GM19035 (cell line): ENCODE data around the gene ZNF622.

ENCODE experiments used
- ATAC-seq: cut with Tn5 transposase; IDR thresholded peaks from one replicate; pipeline ENCODE4 v1.9.1; 2021; ENCODE audit not compliant: unreplicated experiment

The ZNF622 gene, protein sequence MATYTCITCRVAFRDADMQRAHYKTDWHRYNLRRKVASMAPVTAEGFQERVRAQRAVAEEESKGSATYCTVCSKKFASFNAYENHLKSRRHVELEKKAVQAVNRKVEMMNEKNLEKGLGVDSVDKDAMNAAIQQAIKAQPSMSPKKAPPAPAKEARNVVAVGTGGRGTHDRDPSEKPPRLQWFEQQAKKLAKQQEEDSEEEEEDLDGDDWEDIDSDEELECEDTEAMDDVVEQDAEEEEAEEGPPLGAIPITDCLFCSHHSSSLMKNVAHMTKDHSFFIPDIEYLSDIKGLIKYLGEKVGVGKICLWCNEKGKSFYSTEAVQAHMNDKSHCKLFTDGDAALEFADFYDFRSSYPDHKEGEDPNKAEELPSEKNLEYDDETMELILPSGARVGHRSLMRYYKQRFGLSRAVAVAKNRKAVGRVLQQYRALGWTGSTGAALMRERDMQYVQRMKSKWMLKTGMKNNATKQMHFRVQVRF

DNA sequence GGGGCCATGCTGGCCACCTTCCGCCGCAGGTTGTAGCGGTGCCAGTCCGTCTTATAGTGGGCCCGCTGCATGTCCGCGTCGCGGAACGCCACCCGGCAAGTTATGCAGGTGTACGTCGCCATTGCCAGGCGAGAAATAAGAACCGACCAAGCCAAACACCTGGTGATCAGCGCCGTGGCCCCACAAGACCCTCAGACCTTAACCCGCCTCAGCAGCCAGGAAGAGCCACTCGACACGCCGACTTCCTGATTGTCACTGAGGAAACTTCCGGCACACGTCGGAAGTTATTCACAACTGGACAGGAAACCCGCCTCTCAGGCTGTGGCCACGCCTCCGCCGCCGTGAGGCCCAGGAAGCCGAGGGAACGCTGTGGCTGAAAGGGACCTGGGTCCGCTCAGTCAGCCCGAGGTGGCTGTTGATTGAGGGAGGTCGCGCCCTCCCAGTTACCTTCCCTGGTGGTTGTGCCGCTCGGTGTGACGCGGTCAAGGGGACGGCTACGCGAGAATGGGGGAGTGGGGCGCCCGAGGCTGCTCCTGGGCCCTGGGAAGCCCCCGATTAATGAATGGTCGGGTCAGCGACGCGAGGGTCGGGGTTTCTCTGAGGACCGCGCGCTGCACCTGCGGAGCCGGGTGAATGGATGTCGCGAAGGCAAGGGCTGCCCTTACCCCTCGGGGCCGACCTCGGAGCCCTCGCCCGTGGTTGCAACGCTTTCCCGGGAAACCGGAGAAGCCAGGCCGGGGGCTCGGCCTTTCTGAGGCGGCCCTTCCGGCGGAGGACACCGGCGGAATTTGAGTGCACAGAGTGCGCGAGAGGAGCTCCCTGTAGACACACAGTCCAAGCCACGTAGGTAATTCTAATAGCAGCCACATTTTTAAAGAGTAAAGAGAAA, at the start of gene ZNF622:
TSS of gene ZNF622 (minus strand) at position 257 of the 889 bp plus-strand sequence. CDS start at position 122, 135 bp downstream.
- ATAC-seq, result peak; percentile 86

DNA sequence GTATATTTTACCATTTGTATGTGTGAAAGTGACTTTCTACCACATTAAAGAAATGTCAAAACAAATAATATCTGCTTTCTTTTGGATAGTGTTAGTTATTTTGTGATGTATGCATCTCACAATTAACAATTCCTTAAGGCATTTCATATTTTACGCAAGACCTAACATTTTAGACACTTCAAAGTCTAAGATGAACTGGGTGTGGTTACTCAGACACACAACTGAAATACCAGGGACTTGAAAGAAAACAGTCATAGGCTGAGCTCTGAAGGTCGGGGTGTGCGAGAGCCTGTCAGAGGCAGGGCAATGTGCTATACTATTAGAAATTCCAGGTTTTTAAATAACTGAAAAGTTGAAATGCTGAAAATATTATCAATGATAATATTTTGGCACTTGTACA, 44.5 kb upstream of the ZNF622 start:
- ATAC-seq, result no peak

- no peak for ATAC-seq
Measured at GRCh38 chr5:16508730-16509531, 43.3 kb upstream of the ZNF622 start.

DNA sequence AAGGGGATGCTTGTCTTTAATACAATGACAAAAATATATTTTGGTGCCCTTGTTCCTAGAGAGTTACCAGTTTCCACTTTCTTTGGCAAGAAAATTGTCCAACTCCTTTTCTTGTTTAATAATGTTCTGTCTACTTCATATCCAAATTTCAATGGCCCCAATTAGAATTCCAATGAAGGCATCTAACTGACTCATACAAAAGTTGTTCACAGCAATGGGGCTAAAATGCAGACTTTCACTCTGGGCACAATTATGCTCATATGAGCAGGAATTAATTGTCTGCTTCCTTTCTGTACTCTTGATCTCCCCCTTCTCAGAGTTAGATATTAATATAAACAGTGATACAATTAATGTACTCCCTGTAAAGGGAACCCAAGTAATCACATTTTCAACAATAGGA, 42.1 kb upstream of the ZNF622 start:
- ATAC-seq, result no peak

DNA sequence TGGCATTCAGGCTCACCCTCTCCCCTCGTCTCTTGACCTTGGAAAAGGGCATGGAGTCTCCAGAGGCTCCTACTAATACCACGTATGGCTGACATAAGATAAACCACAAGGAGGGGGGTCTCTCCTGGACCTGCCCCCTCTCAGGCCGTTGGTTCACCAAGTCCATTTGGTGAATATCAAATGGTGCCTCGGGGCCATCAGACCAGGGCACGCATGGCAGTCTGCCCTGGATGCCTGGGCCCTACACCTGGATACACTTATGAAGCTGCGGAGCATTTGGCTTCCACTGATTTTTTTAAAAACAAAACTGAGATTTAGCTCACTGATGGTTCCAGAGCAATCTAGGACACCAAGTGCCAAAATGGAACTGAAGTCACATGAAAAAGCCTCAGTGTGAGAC, 40.3 kb upstream of the ZNF622 start:
- ATAC-seq, result no peak

DNA sequence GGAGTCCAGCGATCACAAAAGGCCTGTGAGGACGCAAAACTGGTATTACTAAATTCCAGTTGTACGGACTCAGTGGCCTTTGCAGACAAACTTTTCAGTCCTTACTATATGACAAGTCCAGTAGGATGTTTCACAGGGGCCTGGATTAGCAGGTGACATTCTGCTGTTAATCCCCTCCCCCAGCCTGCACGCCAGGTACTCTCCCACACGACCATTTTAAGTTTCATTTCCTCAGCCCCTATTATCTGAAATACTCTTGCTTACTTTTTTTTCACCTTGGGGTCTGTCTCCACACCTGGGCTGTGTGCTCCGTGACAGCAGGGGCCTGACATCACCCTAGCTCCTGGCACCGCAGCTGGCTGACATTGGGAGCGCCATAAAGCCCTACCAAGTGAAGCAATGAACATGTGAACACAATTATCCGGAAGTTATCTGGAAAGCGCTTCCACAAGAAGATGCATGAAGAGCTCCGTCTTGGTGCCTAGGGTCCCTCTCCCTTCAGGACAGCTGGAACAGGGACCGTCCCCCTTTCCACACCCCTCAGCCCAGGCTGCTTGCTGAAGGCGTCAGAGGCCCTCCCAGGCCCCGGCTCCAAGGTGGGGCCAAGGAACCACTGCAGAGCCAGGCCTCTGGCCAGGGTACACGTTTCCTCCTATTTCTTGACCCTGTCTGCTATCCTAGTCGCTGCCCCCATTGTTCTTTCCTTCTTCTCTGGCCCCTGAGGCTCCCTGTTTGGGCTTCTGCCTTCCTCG, 39.7 kb upstream of the ZNF622 start:
- no peak for ATAC-seq

DNA sequence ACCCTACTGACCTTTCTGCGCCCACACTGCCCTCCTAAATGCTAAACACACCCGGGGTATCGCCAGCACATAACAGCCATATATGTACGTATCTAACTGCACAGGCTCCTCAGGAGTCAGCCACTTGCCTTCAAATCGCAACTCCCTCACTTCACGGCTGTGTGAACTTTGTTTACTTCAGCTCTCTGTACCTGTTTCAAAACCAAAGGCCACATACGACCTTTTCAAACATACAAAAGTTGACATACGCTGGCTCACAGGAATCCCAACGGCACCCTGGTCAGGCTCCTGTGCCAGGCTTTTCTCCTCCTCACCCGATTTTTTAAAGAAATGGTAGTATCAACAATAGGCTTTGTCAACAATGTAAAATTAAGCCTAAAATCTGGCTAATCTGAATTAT, 39.0 kb upstream of the ZNF622 start:
- no peak for ATAC-seq

- no peak for ATAC-seq
Measured at GRCh38 chr5:16502866-16503265, 37.3 kb upstream of the ZNF622 start.

- ATAC-seq, result no peak
Measured at GRCh38 chr5:16500024-16500423, 34.4 kb upstream of the ZNF622 start.

DNA sequence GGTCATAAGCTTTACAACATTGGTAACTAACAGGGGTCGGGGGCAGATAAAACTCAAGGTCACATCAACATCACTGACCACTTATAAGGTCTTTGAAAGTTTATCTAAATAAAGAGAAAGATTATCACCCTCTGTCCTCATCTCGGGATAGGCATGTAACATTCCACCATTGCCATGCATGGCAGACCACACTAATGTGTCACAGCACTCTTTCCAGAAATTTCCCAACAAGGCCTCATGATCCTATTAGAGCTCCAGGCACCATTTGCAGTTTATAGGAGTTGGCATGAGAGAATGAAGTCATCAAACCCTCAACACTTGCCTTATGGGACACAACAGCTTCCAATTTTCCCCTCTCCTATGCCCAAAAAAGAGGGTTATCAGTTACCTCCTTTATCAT, 31.9 kb upstream of the ZNF622 start:
- no peak for ATAC-seq

DNA sequence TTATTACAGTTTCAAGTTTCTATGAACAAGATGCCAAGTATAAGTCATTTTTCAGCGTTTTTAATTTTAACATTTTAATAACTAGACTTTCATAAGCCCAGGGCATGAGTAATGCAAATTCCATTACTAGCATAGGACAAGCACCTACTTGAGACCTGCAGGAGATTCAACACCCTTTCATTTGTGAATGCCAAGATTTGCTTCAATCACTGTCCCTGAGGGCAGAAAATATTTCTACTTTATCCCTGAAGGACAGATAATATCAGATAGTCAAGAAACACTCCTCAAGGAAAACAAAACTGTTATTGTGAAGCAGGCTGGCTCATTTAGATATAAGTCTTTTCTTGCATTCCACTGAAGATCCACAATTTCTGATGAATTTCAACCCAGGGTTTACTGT, 27.7 kb upstream of the ZNF622 start:
- ATAC-seq, result no peak

- ATAC-seq, result no peak
Measured at GRCh38 chr5:16492398-16493140, 27.0 kb upstream of the ZNF622 start.

GRCh38 chr5:16490911-16491310, 25.3 kb upstream of the ZNF622 start:
- no peak for ATAC-seq

- ATAC-seq, result peak; percentile 59
Measured at GRCh38 chr5:16489322-16489791, 23.8 kb upstream of the ZNF622 start.

- no peak for ATAC-seq
Measured at GRCh38 chr5:16487456-16487855, 21.9 kb upstream of the ZNF622 start.

DNA sequence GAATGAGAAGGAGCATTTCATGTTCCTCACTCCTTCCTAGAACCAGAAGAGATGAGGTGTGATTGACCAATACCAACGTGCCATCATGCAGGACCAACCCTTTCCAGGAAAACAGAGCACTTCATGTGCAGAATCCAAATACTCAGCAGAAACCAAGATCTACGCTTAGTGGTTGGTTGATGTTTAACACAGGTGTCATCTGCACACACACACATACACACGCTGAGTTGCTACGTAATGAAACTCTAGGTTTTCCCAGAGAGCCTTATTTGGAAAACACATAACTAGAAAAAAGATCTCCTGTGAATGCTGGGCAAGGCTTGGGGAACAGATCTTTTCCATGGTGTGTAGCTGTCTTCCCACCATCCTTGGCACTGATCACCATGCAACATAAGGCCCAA, 21.1 kb upstream of the ZNF622 start:
- ATAC-seq, result no peak

DNA sequence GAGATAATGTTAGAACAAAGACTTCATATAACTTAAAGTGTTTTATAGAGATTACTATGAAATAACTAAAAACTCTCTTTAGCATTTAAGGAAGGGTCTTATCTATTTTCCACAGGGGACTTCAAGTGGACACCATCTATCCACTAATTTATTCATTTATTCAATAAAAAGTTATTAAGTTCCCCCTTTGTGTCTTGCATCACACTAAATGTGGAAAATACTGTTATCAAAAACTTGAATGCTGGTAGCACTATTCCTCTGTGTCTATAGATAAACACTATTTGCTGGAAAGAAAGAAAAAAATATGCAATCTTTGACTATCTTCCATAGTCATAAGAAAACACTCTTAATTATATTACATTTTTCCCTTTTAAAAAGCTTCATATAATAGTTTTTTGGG, 20.1 kb upstream of the ZNF622 start:
- no peak for ATAC-seq

DNA sequence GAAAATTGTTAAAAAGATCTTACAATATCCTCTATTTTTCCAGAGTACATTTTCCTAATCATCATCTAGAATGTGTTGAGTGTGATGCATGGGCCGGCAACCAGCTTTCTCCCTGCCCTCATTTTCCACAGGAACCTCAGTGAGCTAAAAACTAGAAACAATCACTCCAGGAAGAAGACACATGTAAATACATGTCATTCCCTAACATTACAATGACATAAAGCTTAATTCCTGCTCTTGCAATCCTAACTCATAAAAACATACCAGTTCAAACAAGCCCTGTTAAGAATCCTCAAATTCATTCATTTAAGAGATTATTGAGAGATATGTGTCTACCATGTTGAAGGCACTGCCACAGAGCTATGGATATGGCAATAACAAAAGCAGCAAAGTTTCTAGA, 18.5 kb upstream of the ZNF622 start:
- no peak for ATAC-seq

DNA sequence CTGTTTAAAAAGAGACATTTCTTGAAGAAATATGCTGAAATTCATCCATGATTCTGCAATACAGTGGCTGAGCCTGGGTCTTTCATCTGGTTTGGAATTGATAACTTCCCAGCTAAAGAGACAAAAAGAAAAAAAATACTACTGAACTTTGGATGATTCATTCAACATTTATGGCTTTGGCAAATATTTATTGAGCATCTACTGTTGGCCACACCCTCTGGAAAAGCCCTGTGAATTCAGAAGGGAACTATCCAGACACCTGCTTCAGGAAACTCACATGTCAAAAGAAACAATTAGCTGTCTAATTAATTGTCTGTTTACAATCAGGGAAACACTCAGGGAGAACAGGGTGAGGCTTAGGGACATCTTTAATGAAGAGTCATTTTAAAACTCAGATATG, 17.8 kb upstream of the ZNF622 start:
- no peak for ATAC-seq

- no peak for ATAC-seq
Measured at GRCh38 chr5:16482891-16483290, 17.3 kb upstream of the ZNF622 start.
